Inferior parietal cortex (tissue), 1 donor: ENCODE measurements around the gene NOS1AP.
"Not testable (repeated sequence)": the region's sequence is repeated elsewhere in the genome, so short reads cannot be mapped to it uniquely, and the experiment has no call there.

ENCODE experiments used
- DNase-seq: peaks from one replicate; pipeline ENCODE4 v3.0.0-alpha.2; 2016; ENCODE audit errors: extremely low spot score

Gene NOS1AP

GRCh38 chr1:162166917-162167615 lies 97.6 kb downstream of the NOS1AP start:
- DNase-seq, result no peak

- DNase-seq, result no peak
Measured at GRCh38 chr1:162168261-162168660, 98.8 kb downstream of the NOS1AP start.

GRCh38 chr1:162169031-162169790 lies 99.7 kb downstream of the NOS1AP start:
- no peak for DNase-seq

- no peak for DNase-seq
Measured at GRCh38 chr1:162171111-162171510, 101.6 kb downstream of the NOS1AP start.

GRCh38 chr1:162172311-162173102 lies 103.0 kb downstream of the NOS1AP start:
- DNase-seq, result no peak

- not testable (repeated sequence) for DNase-seq
Measured at GRCh38 chr1:162173607-162174006, 104.1 kb downstream of the NOS1AP start.

- DNase-seq, result not testable (repeated sequence)
Measured at GRCh38 chr1:162174027-162174426, 104.5 kb downstream of the NOS1AP start.

GRCh38 chr1:162175379-162176081 lies 106.0 kb downstream of the NOS1AP start:
- no peak for DNase-seq

- no peak for DNase-seq
Measured at GRCh38 chr1:162177126-162177525, 107.6 kb downstream of the NOS1AP start.

- DNase-seq, result no peak
Measured at GRCh38 chr1:162178432-162178831, 108.9 kb downstream of the NOS1AP start.

GRCh38 chr1:162179121-162179520 lies 109.6 kb downstream of the NOS1AP start:
- DNase-seq, result no peak

- no peak for DNase-seq
Measured at GRCh38 chr1:162180813-162181212, 111.3 kb downstream of the NOS1AP start.

GRCh38 chr1:162182090-162182489 lies 112.6 kb downstream of the NOS1AP start:
- no peak for DNase-seq

GRCh38 chr1:162185314-162186025 lies 116.0 kb downstream of the NOS1AP start:
- DNase-seq, result no peak

- DNase-seq, result no peak
Measured at GRCh38 chr1:162186026-162186374, 116.5 kb downstream of the NOS1AP start.

- no peak for DNase-seq
Measured at GRCh38 chr1:162186406-162186805, 116.9 kb downstream of the NOS1AP start.

- no peak for DNase-seq
Measured at GRCh38 chr1:162187687-162188276, 118.3 kb downstream of the NOS1AP start.

- no peak for DNase-seq
Measured at GRCh38 chr1:162189345-162189744, 119.9 kb downstream of the NOS1AP start.

- DNase-seq, result no peak
Measured at GRCh38 chr1:162191396-162192305, 122.2 kb downstream of the NOS1AP start.

GRCh38 chr1:162192306-162192678 lies 122.8 kb downstream of the NOS1AP start:
- DNase-seq, result no peak
